HEK293T (cell line): Measurements from ENCODE around the gene MCM8.

Experiments
- CTCF ChIA-PET: fragments of 350-600 bp; formaldehyde crosslinking; extraction: SDS; loops from one replicate; lab custom pipeline; 2021; ENCODE audit warnings: antibody characterized with exemption, inconsistent platforms; lab: Yijun Ruan, JAX
- POLR2A ChIA-PET: fragments of 350-600 bp; formaldehyde crosslinking; extraction: SDS; loops from one replicate; lab custom pipeline; 2020; ENCODE audit warnings: antibody characterized with exemption, inconsistent platforms; lab: Yijun Ruan, JAX
- DNase-seq: peaks from one replicate; pipeline ENCODE4 v3.0.0; 2012; ENCODE audit warnings: mixed read lengths; ENCODE audit errors: extremely low spot score
- ARNT ChIP-seq: fragments of 450-650 bp; IDR thresholded peaks from 2 replicates; pipeline ENCODE4 v1.6.1; 2017; ENCODE audit warnings: mild to moderate bottlenecking
- BHLHE40 ChIP-seq: fragments of 450-650 bp; IDR thresholded peaks from 2 replicates; pipeline ENCODE4 v1.6.1; 2016; ENCODE audit warnings: mild to moderate bottlenecking, moderate library complexity, borderline replicate concordance
- CTBP1 ChIP-seq: fragments of 450-650 bp; IDR thresholded peaks from 2 replicates; pipeline ENCODE4 v1.6.1; 2016; ENCODE audit warnings: borderline replicate concordance
- ELF4 ChIP-seq: fragments of 450-650 bp; IDR thresholded peaks from 2 replicates; pipeline ENCODE4 v1.6.1; 2017; ENCODE audit warnings: antibody characterized with exemption
- FOXA1 ChIP-seq: fragments of 450-650 bp; IDR thresholded peaks from 2 replicates; pipeline ENCODE4 v1.6.1; 2016; ENCODE audit warnings: mild to moderate bottlenecking
- FOXK2 ChIP-seq: fragments of 450-650 bp; IDR thresholded peaks from 2 replicates; pipeline ENCODE4 v1.6.1; 2016; ENCODE audit warnings: mild to moderate bottlenecking
- FOXM1 ChIP-seq: fragments of 450-650 bp; IDR thresholded peaks from 2 replicates; pipeline ENCODE4 v1.6.1; 2017; ENCODE audit warnings: mild to moderate bottlenecking, borderline replicate concordance
- HDGF ChIP-seq: fragments of 450-650 bp; IDR thresholded peaks from 2 replicates; pipeline ENCODE4 v1.6.1; 2017; ENCODE audit warnings: antibody characterized with exemption, borderline replicate concordance
- L3MBTL2 ChIP-seq: fragments of 450-650 bp; conservative IDR thresholded peaks from 2 replicates; pipeline ENCODE4 v1.6.1; 2016; ENCODE audit warnings: mild to moderate bottlenecking
- LEF1 ChIP-seq: fragments of 450-650 bp; IDR thresholded peaks from 2 replicates; pipeline ENCODE4 v1.6.1; 2017; ENCODE audit warnings: mild to moderate bottlenecking, borderline replicate concordance
- NFRKB ChIP-seq: fragments of 450-650 bp; IDR thresholded peaks from 2 replicates; pipeline ENCODE4 v1.6.1; 2016; ENCODE audit warnings: mild to moderate bottlenecking, moderate library complexity
- SP1 ChIP-seq: fragments of 450-650 bp; IDR thresholded peaks from 2 replicates; pipeline ENCODE4 v1.6.1; 2017
- SUZ12 ChIP-seq: fragments of 450-650 bp; IDR thresholded peaks from 2 replicates; pipeline ENCODE4 v1.6.1; 2016; ENCODE audit warnings: mild to moderate bottlenecking
- TARDBP ChIP-seq: fragments of 450-650 bp; IDR thresholded peaks from 2 replicates; pipeline ENCODE4 v1.6.1; 2016
- ZNF384 ChIP-seq: fragments of 450-650 bp; IDR thresholded peaks from 2 replicates; pipeline ENCODE4 v1.6.1; 2016
- TF ChIP-seq, protein P1 (sequence below): fragments of 450-650 bp; IDR thresholded peaks from 2 replicates; pipeline ENCODE4 v1.6.1; 2016

MCM8 gene

DNA sequence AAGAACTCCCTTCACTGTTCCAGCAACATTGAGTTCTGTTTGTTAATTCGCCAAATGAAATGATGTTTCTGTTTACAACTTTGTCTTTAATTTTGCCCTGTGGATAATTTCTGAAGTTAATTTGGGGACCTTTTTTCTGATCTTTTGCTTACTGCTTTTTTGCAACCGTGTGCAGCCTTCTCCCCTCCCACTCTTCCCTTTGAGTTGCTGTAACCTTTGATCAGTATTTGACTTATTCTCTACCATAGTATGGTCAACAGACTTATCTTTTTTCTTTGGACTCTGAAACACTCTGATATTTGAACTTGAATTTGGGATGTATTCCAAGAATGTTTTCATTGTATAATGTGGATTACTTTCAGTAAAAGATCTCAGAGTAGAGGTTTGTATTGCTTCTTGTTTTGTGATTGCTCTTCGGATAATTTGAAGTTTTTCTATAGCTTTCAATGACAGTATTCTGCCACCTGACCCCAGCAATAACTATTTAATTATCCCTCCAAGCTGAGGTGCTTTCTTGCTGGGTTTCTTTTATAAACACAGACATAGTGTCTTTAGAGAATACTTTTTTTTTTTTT lies 57.2 kb downstream of the MCM8 start:
- TF ChIP-seq FOXK2 = no peak
- TF ChIP-seq HDGF = no peak
- no peak for TF ChIP-seq FOXA1
- TF ChIP-seq ARNT = no peak
- no peak for TF ChIP-seq L3MBTL2
- no peak for TF ChIP-seq ELF4
- TF ChIP-seq BHLHE40 = no peak
- no peak for TF ChIP-seq TARDBP
- TF ChIP-seq SP1 = no peak
- no peak for DNase-seq
- ChIA-PET CTCF (interaction anchor here (0.7 to 0.9 kb wide), 3 partner anchors 11 to 1414 kb away, joined by 3 to 4 read pairs (median 4); no protein-coding TSS in a partner anchor), POLR2A (no interaction called here)

DNA sequence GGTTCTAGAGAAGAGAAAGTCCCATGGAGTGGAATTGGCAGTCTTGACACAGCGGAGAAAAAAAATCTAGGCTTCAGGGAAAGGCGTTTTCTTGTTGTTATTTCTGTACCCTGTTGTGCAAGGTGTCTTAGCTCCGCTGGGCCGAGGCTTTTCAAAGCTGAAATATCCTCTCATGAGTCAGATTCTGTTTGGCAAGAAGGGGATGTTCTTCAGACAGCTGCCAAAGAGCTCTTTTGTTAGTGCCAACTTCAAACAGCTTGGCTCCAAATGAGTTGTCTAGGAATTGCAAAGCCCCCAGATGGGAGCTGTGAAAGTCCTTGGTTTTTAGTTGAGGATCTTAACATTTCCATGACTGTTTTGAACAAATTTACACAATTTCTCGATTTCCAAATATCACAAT lies 57.8 kb downstream of the MCM8 start:
- no peak for TF ChIP-seq ARNT
- TF ChIP-seq SP1 = no peak
- ChIA-PET CTCF (interaction anchor here (0.7 to 0.9 kb wide), 2 partner anchors 10 to 74 kb away, joined by 3 to 4 read pairs; no protein-coding TSS in a partner anchor), POLR2A (no interaction called here)
- no peak for DNase-seq

GRCh38 chr20:6012179-6012578 lies 61.7 kb downstream of the MCM8 start:
- DNase-seq = no peak
- TF ChIP-seq HDGF (no peak), ZNF384 (no peak)
- ChIA-PET CTCF (no interaction called here), POLR2A (no interaction called here)

GRCh38 chr20:6014017-6014416 lies 63.6 kb downstream of the MCM8 start:
- POLR2A ChIA-PET = no interaction called here
- CTCF ChIA-PET = no interaction called here
- DNase-seq = no peak
- TF ChIP-seq LEF1 = no peak

- DNase-seq = no peak
- ChIA-PET POLR2A (no interaction called here), CTCF (no interaction called here)
- TF ChIP-seq HDGF (no peak), CTBP1 (no peak)
Observed at GRCh38 chr20:6014957-6015356, 64.5 kb downstream of the MCM8 start.

DNA sequence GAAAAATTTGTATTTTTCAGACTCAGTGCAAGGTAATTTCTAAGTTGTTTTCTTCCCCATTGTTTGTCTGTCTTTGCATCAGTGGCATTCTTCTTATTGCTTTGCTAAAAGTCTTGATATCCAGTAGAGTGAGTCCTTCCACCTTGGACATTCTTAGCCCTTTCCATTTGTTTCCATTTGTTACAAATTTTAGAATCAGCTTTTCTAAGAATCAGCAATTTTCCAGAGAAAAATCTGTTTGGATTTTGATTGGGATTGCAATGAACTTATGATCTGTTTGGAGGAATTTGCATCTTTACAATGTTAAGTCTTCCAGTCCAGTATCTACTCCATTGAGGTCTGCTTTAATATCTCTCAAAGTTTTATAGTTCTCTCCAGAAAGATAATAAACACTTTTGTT lies 67.0 kb downstream of the MCM8 start:
- POLR2A ChIA-PET = no interaction called here
- no peak for TF ChIP-seq ARNT
- no peak for TF ChIP-seq TARDBP
- TF ChIP-seq, protein P1, sequence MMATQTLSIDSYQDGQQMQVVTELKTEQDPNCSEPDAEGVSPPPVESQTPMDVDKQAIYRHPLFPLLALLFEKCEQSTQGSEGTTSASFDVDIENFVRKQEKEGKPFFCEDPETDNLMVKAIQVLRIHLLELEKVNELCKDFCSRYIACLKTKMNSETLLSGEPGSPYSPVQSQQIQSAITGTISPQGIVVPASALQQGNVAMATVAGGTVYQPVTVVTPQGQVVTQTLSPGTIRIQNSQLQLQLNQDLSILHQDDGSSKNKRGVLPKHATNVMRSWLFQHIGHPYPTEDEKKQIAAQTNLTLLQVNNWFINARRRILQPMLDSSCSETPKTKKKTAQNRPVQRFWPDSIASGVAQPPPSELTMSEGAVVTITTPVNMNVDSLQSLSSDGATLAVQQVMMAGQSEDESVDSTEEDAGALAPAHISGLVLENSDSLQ = no peak
- TF ChIP-seq SP1 = no peak
- no peak for TF ChIP-seq FOXM1
- TF ChIP-seq HDGF = no peak
- no peak for TF ChIP-seq BHLHE40
- TF ChIP-seq CTBP1 = no peak
- DNase-seq = no peak
- CTCF ChIA-PET = no interaction called here

DNA sequence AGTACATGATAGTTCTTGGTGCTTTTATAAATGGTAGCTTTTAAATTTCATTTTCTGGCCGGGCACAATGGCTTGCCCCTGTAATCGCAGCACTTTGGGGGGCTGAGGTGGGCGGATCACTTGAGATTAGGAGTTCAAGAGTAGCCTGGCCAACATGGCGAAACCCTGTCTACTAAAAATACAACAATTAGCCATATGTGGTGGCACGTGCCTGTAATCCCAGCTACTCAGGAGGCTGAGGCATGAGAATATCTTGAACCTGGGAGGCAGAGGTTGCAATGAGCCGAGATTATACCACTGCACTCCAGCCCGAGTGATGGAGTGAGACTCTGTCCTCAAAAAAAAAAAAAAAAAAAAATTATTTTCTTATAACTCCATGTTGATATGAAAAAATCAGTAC lies 67.4 kb downstream of the MCM8 start:
- DNase-seq = no peak
- ChIA-PET POLR2A (no interaction called here), CTCF (no interaction called here)

DNA sequence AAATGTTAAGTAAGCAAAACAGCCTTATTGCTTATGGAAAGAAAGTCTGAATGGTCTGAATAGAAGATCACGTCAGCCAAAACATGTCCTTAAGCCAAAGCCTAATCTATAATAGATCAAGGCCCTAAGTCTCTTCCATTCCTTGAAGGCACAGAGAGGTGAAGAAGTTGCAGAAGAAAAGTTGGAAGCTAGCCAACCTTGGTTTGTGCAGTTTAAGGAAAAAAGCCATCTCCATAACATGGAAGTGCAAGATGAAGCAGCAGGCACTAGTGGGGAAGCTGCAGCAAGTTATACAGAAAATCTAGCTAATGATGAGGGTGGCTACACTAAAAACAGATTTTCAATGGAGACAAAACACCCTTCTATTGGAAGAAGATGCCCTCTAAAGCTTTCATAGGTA lies 74.3 kb downstream of the MCM8 start:
- no peak for TF ChIP-seq BHLHE40

More for the DNA sequence above, 67.4 kb downstream of the MCM8 start:
- no peak for TF ChIP-seq BHLHE40

GRCh38 chr20:6026051-6026450 lies 75.6 kb downstream of the MCM8 start:
- TF ChIP-seq SP1 (no peak), BHLHE40 (no peak), SUZ12 (no peak), NFRKB (no peak), ZNF384 (no peak), LEF1 (no peak), ARNT (no peak), CTBP1 (no peak), TARDBP (no peak), FOXA1 (no peak), HDGF (no peak), ELF4 (no peak), L3MBTL2 (no peak), FOXM1 (no peak), FOXK2 (no peak)
- TF ChIP-seq, protein P1 = no peak
- ChIA-PET CTCF (no interaction called here), POLR2A (no interaction called here)
- DNase-seq = no peak

More for the DNA sequence above, 74.3 kb downstream of the MCM8 start:
- ChIA-PET POLR2A (no interaction called here), CTCF (no interaction called here)
- no peak for DNase-seq
